Liver (tissue), 9 donors: ENCODE measurements around the gene WWP2. TPM values are rescaled to one million over a fixed set of nuclear protein-coding genes. Genes with fewer than 3 reads are reported as not detected.

Source experiments
- DNase-seq: peaks from one replicate; pipeline ENCODE4 v3.0.0-alpha.2; 2017; ENCODE audit warnings: low spot score
- H3K27ac ChIP-seq, 2 donors: one replicate each; pipeline ENCODE4 v1.7.0; 2013; ENCODE audit warnings: inconsistent platforms in 2 of 2, low read length in 2 of 2, control low read depth in 1 of 2, low read depth in 1 of 2, mild to moderate bottlenecking in 1 of 2
- H3K27me3 ChIP-seq, 4 donors: one replicate each; pipeline versions ENCODE4 v1.6.1 to v1.7.0; 2013; ENCODE audit warnings: low read length in 3 of 4, inconsistent platforms in 1 of 4, mild to moderate bottlenecking in 1 of 4, moderate library complexity in 1 of 4; ENCODE audit not compliant: control insufficient read depth in 4 of 4, insufficient read depth in 4 of 4
- H3K36me3 ChIP-seq, 4 donors: one replicate each; pipeline versions ENCODE4 v1.6.1 to v1.7.0; 2013; ENCODE audit warnings: low read length in 3 of 4, mild to moderate bottlenecking in 3 of 4, low read depth in 1 of 4, moderate library complexity in 1 of 4; ENCODE audit not compliant: control insufficient read depth in 4 of 4, insufficient read depth in 3 of 4
- H3K4me1 ChIP-seq, 4 donors: one replicate each; pipeline versions ENCODE4 v1.6.1 to v1.7.0; 2013; ENCODE audit warnings: low read length in 3 of 4, mild to moderate bottlenecking in 3 of 4, moderate library complexity in 1 of 4; ENCODE audit not compliant: control insufficient read depth in 4 of 4, insufficient read depth in 4 of 4
- H3K4me3 ChIP-seq, 3 donors: one replicate each; pipeline versions ENCODE4 v1.6.1 to v1.7.0; 2013; ENCODE audit warnings: low read length in 3 of 3, control low read depth in 1 of 3, low read depth in 1 of 3, mild to moderate bottlenecking in 1 of 3
- H3K9ac ChIP-seq, 2 donors: one replicate each; pipeline ENCODE4 v1.7.0; 2013; ENCODE audit warnings: low read length in 2 of 2, mild to moderate bottlenecking in 2 of 2, moderate library complexity in 2 of 2, control low read depth in 1 of 2, low read depth in 1 of 2
- H3K9me3 ChIP-seq, 4 donors: one replicate each; pipeline versions ENCODE4 v1.6.1 to v1.7.0; 2013; ENCODE audit warnings: low read length in 3 of 4; ENCODE audit not compliant: control insufficient read depth in 4 of 4
- ATF3 ChIP-seq: IDR thresholded peaks from 2 replicates; pipeline ENCODE4 v1.6.1; 2016; ENCODE audit warnings: antibody characterized with exemption
- EGR1 ChIP-seq, 2 donors: IDR thresholded peaks; 2 replicates each; pipeline ENCODE4 v1.6.1; 2016 to 2018; ENCODE audit warnings: antibody characterized with exemption in 2 of 2, low read depth in 2 of 2
- FOXA1 ChIP-seq: IDR thresholded peaks from 2 replicates; pipeline ENCODE4 v1.6.1; 2016; ENCODE audit warnings: antibody characterized with exemption
- FOXA2 ChIP-seq: IDR thresholded peaks from 2 replicates; pipeline ENCODE4 v1.6.1; 2016; ENCODE audit warnings: antibody characterized with exemption
- GABPA ChIP-seq, 2 donors: IDR thresholded peaks in 1 of 2; conservative IDR thresholded peaks in 1 of 2; 2 replicates each; pipeline ENCODE4 v1.6.1; 2016; ENCODE audit warnings: antibody characterized with exemption in 2 of 2, mild to moderate bottlenecking in 1 of 2, moderate library complexity in 1 of 2
- HNF4A ChIP-seq, 2 donors: conservative IDR thresholded peaks; 2 replicates each; pipeline ENCODE4 v1.6.1; 2016; ENCODE audit warnings: antibody characterized with exemption in 2 of 2, mild to moderate bottlenecking in 2 of 2
- HNF4G ChIP-seq: IDR thresholded peaks from 2 replicates; pipeline ENCODE4 v1.6.1; 2016; ENCODE audit warnings: antibody characterized with exemption
- JUND ChIP-seq, 2 donors: IDR thresholded peaks; 2 replicates each; pipeline ENCODE4 v1.6.1; 2016; ENCODE audit warnings: antibody characterized with exemption in 2 of 2
- NR2F2 ChIP-seq: IDR thresholded peaks from 2 replicates; pipeline ENCODE4 v1.6.1; 2016; ENCODE audit warnings: antibody characterized with exemption
- RAD21 ChIP-seq, 2 donors: IDR thresholded peaks; 2 replicates each; pipeline ENCODE4 v1.6.1; 2016; ENCODE audit warnings: antibody characterized with exemption in 2 of 2, mild to moderate bottlenecking in 2 of 2
- REST ChIP-seq: IDR thresholded peaks from 2 replicates; pipeline ENCODE4 v1.6.1; 2016; ENCODE audit warnings: antibody characterized with exemption, mild to moderate bottlenecking
- RXRA ChIP-seq, 2 donors: IDR thresholded peaks; 2 replicates each; pipeline ENCODE4 v1.6.1; 2017 to 2018; ENCODE audit warnings: antibody characterized with exemption in 2 of 2, mild to moderate bottlenecking in 1 of 2
- SP1 ChIP-seq: IDR thresholded peaks from 2 replicates; pipeline ENCODE4 v1.6.1; 2018; ENCODE audit warnings: antibody characterized with exemption, mild to moderate bottlenecking
- TAF1 ChIP-seq: conservative IDR thresholded peaks from 2 replicates; pipeline ENCODE4 v1.6.1; 2016; ENCODE audit warnings: antibody characterized with exemption, mild to moderate bottlenecking
- YY1 ChIP-seq: IDR thresholded peaks from 2 replicates; pipeline ENCODE4 v1.6.1; 2016; ENCODE audit warnings: antibody characterized with exemption, mild to moderate bottlenecking
- ZBTB33 ChIP-seq: IDR thresholded peaks from 2 replicates; pipeline ENCODE4 v1.6.1; 2016; ENCODE audit warnings: antibody characterized with exemption
- WGBS: extraction: QIAGEN DNeasy Blood & Tissue Kit; methylation state at CpG from one replicate; pipeline ENCODE4 v1.1.7; 2013; 5-methylcytosine and 5-hydroxymethylcytosine counted together
- polyA plus RNA-seq, 2 donors: library from polyadenylated mRNA; stranded (reverse) in 1 of 2; unstranded in 1 of 2; fragments of 200-250 nt in 1 of 2; fragments of >200 nt in 1 of 2; fragmentation: Nextera tagmentation in 1 of 2; extraction: Ambion mirVana in 1 of 2; gene quantifications; one replicate each; pipeline versions ENCODE4 v1.2.1 to v1.2.3, GENCODE V29; 2013 to 2015
- total RNA-seq, 2 donors: library from RNA; depleted of rRNA; stranded (reverse); fragments of >200 nt; gene quantifications; one replicate each; pipeline ENCODE4 v1.2.3, GENCODE V29; 2014
- TF ChIP-seq, protein P1 (sequence below): IDR thresholded peaks from 2 replicates; pipeline ENCODE4 v1.6.1; 2016; ENCODE audit warnings: antibody characterized with exemption
- TF ChIP-seq, protein P2 (sequence below): fragments of 150-350 bp; IDR thresholded peaks from 2 replicates; pipeline ENCODE4 v1.5.1; 2017; ENCODE audit warnings: improper control_type of control experiment, low read depth, low read length; ENCODE audit not compliant: missing input control
- donor health status: healthy.
- donor health status: healthy.
- donor health status: healthy.
- donor health status: healthy.
- donor health status: healthy.

WWP2 gene
- total and polyA plus RNA-seq, 4 donors: 8.6 to 22.7 (median 13.6) TPM

DNA sequence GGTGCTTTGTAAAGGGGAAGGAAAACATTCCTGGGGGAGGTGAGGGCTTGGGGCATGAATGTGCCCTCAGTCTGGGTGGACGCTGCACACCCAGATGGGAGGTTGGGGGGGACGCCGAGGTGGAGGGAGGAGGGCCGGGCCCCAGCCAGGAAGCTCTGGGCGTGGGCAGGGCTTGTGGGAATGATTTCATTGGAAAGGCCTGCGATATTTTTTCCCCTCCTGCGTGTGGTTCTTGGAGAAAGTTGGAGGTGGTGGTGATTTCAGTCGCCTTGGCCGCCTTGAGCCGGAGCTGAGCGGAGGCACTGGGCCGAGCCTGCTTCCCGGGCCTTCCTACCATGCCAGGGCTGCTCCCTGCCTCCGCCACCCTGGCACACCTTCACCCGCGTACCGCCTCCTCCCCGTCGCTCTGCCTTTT lies 162.7 kb downstream of the WWP2 start:
- H3K36me3 ChIP-seq: peaks cover 0 to 15% (median under 1%) of the 10 kb centered on the region in 4 donors
- H3K4me3 ChIP-seq: no peak overlapping the region
- no peak overlapping the region for H3K27ac ChIP-seq
- no peaks in the 10 kb centered on the region for H3K4me1 ChIP-seq
- TF ChIP-seq ATF3 (no peak), TAF1 (no peak), FOXA1 (no peak), HNF4G (no peak), NR2F2 (no peak), YY1 (no peak), EGR1 (IDR thresholded peaks at IDR 0.05; ENCODE audit: low read depth in 2 of 2) (no peak), RAD21 (IDR thresholded peaks at IDR 0.05) (no peak), REST (no peak), SP1 (no peak), GABPA (IDR thresholded peaks at IDR 0.05 in 1 of 2, conservative IDR thresholded peaks at IDR 0.05 in 1 of 2) (no peak), RXRA (IDR thresholded peaks at IDR 0.05) (no peak), JUND (IDR thresholded peaks at IDR 0.05) (no peak), ZBTB33 (no peak), HNF4A (conservative IDR thresholded peaks at IDR 0.05) (no peak), FOXA2 (no peak)
- TF ChIP-seq, protein P1, sequence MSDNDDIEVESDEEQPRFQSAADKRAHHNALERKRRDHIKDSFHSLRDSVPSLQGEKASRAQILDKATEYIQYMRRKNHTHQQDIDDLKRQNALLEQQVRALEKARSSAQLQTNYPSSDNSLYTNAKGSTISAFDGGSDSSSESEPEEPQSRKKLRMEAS: no peak
- TF ChIP-seq, protein P2, sequence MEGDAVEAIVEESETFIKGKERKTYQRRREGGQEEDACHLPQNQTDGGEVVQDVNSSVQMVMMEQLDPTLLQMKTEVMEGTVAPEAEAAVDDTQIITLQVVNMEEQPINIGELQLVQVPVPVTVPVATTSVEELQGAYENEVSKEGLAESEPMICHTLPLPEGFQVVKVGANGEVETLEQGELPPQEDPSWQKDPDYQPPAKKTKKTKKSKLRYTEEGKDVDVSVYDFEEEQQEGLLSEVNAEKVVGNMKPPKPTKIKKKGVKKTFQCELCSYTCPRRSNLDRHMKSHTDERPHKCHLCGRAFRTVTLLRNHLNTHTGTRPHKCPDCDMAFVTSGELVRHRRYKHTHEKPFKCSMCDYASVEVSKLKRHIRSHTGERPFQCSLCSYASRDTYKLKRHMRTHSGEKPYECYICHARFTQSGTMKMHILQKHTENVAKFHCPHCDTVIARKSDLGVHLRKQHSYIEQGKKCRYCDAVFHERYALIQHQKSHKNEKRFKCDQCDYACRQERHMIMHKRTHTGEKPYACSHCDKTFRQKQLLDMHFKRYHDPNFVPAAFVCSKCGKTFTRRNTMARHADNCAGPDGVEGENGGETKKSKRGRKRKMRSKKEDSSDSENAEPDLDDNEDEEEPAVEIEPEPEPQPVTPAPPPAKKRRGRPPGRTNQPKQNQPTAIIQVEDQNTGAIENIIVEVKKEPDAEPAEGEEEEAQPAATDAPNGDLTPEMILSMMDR: no peak
- no peak for DNase-seq
- no peaks in the 10 kb centered on the region for H3K27me3 ChIP-seq
- no peak overlapping the region for H3K9ac ChIP-seq
- 92% methylated on average over 19 of the region's 19 CpGs for WGBS
- no peaks in the 10 kb centered on the region for H3K9me3 ChIP-seq
